GM21528 (cell line): ENCODE measurements around the gene CDK15.
"Not testable (repeated sequence)": the region's sequence is repeated elsewhere in the genome, so short reads cannot be mapped to it uniquely, and the experiment has no call there.

Source experiments
- ATAC-seq: cut with Tn5 transposase; IDR thresholded peaks from one replicate; pipeline ENCODE4 v1.9.1; 2021; ENCODE audit warnings: mild to moderate bottlenecking, moderate library complexity; ENCODE audit not compliant: unreplicated experiment, low FRiP score

CDK15 gene

DNA sequence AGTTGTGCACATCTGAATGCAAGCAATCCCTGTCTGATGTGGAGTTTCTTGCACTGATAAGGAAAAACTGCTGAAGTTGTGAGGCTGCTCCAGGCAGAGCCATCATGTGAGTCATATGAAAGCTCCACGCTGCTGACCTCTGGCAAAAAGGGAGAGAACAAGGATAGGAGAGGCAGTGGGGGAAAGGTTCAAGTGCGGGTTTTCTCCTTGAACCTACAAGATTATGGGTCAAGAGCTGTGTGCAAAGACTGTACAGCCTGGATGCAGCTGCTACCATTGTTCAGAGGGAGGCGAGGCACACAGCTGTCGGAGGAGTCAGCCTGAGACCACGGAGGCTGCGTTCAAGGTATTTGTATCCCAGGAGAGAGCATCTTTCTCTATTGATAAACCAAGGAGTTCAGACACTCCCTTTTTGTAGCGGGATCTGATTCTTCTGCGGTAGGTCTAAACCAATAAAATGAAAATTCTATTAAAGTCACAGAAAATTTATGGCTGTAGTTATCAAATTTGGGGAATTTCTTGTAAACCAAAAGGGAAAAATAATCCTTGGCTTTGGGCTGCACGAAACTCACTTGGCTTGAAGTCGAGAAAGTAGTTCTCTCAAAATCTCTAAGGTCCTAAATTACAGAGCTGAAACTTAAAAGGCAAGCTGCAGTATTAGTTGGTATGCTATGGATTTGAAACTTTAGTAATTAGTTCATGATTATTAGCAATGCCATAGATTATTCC, at the start of gene CDK15:
TSS of gene CDK15 (plus strand) at position 96 of the 729 bp plus-strand sequence. CDS start at position 224, 128 bp downstream.
- no peak for ATAC-seq

DNA sequence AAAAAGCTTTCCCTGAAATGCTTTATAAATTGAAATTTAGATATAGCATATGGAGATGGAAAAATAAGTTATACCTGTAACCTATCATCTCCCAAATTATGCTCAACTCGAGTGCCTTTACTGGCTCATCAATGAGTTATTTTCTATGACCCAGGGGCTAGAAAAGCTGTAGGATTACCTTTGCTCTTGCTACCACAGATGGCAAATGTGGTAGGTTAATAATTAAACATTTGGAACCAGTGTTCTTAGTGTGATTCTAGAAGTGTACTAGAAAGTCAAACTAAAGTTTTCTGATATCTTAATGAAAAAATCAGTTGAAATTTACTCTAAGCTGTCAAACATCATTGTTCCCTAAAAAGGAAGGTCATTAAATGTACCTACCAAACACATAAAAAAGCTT, 48.1 kb upstream of the CDK15 start:
- no peak for ATAC-seq

DNA sequence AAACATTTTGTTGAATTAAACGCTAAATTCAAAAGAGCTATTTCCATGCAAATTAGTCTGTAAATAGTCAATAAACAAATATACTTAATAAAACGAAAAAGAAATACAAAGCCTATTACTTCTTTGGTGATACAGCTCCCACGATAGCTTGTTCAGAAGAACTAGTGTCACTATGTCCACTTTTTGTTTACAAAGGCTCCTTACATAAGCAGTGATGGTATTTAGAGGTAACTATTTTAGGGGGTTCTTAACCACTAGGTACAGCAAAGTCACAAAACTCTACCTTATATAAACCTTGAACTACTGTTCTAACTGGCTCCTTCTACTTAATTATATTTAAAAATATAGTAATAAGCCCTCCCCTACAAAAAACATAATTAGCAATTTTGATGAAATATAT, 47.5 kb upstream of the CDK15 start:
- no peak for ATAC-seq

GRCh38 chr2:201759567-201759966, 46.8 kb upstream of the CDK15 start:
- no peak for ATAC-seq

- ATAC-seq, result no peak
Measured at GRCh38 chr2:201761101-201761500, 45.2 kb upstream of the CDK15 start.

DNA sequence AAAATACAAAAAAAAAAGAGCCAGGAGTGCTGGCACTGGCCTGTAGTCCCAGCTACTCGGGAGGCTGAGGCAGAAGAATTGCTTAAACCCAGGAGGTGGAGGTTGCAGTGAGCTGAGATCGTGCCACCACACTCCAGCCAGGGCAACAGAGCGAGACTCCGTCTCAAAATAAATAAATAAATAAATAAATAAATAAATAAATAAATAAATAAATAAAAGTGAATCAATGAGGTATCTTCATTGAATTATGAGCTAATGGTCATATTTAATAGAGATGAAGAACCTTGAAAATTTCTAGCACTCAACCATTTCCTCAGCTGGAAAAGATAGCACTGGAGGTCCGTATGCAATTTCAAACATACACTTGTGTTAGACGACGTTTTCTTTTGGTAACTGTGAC, 41.9 kb upstream of the CDK15 start:
- not testable (repeated sequence) for ATAC-seq

DNA sequence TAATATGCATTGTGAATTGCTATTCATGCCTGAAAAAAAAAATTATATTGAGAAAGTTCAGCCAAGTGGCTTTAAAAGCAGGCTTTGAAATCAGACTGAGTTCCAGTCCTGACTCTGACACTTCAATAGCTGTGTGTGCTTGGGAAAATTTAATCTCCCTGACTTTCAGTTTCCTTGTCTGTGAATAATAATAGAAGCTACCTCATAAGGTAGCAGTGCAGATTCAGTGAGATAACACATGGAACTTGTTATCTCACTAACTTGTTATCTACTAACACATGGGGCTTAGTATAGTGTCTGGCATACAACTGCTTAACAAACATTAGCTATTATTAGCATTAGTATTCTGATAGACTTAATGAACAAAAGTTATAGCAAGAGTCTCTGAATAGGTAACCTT, 40.5 kb upstream of the CDK15 start:
- ATAC-seq, result no peak

- no peak for ATAC-seq
Measured at GRCh38 chr2:201768918-201769317, 37.4 kb upstream of the CDK15 start.

DNA sequence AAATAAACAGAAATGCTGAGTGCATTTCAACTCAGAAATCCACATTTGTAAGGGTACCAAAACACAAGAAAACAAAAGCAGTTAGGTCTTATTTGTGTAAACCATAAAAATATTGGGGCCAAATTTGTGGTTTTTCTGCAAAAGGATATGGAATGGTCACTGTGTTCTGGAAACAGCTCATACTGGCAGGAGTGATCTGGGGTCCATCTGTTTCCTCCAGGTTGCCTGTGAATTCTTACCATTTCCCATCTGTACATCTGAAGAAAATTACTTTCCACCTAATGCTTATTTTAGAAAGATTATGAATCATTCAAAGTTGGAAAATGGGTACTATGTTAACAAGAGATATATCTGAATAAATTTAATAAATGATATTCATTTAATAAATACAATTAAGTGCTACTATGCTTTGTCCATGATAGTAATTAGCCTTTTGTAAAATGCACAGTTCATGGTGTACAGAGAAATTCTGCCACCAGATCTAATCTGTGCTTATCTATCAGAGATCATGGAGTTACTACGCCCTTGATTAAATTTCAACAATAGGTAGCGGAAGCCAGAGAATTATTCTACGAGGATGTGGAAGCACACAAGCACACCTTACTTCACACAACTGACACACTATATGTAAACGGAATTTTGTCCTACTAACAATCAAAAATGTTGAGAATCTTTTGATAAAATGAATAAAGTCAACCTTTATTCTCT, 36.5 kb upstream of the CDK15 start:
- ATAC-seq, result no peak

- ATAC-seq, result no peak
Measured at GRCh38 chr2:201773990-201774389, 32.3 kb upstream of the CDK15 start.

DNA sequence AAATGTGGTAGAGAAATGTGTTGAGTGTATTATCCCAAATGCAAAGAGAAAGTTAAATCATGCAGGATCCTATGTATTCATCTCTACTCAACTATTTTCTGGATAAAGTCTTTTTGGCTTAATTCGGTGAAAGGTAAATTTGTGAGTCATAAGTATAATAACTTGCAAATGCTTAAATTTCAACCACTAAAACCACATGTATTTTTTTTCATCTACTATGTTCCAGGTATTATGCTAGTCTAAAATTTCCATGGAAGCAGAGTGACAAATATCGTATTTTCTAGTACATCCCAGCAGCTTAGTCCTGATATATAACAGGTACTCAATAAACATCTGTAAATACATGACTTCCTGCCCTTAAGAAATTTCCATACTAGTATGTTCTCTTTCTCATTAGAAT, 31.8 kb upstream of the CDK15 start:
- ATAC-seq, result no peak

DNA sequence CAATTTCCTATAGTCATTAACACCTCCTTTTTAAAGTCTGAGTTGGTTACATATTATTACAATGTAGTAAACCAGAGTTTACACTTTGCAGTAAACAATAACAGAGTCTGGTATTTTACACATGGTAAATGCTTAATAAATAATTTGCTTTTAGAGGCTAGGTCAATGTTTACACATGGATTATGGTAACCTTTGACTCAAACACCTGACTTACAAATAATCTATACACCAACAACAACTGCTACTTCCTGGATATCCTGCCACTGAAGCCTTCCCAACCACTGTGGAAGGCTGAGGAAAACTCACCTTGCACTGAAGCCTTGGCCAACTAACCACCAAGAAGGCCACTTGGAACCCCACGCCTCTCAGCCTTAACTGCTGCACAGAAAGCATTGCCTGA, 31.0 kb upstream of the CDK15 start:
- no peak for ATAC-seq

DNA sequence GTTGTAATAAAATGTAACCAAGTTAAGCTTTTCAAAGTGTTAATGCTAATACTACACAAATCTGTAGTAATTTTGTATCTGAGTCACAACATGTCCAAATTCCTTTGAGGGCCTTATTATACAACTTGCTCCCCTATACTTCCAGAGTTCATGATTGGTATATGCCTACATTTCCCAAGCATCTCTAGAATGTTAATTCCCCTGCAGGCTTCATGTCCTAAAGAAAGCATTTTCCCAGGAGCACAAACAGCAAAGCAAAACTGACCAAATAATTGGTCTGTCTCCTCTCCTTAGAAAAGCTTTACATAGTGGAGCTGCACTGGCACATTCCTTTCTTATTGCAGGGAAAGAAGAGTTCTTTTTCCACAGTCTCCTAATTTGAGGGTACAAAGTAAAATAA, 29.3 kb upstream of the CDK15 start:
- ATAC-seq, result no peak

- no peak for ATAC-seq
Measured at GRCh38 chr2:201777869-201778268, 28.5 kb upstream of the CDK15 start.

GRCh38 chr2:201779901-201780673, 26.2 kb upstream of the CDK15 start:
- ATAC-seq, result peak; percentile 11

- peak; percentile 98 for ATAC-seq
Measured at GRCh38 chr2:201780674-201781493, 25.5 kb upstream of the CDK15 start, which contains the start of gene ALS2. Gene ALS2, minus strand, starts transcription at chr2:201780933. Its CDS starts 12,048 bp downstream, at chr2:201768885.

- no peak for ATAC-seq
Measured at GRCh38 chr2:201781557-201782051, 24.7 kb upstream of the CDK15 start.

GRCh38 chr2:201784563-201784962, 21.8 kb upstream of the CDK15 start:
- ATAC-seq, result no peak

GRCh38 chr2:201785135-201785534, 21.2 kb upstream of the CDK15 start:
- no peak for ATAC-seq

GRCh38 chr2:201786471-201786870, 19.9 kb upstream of the CDK15 start:
- no peak for ATAC-seq
